ENCODE data around the gene ACTL7A.

DNA sequence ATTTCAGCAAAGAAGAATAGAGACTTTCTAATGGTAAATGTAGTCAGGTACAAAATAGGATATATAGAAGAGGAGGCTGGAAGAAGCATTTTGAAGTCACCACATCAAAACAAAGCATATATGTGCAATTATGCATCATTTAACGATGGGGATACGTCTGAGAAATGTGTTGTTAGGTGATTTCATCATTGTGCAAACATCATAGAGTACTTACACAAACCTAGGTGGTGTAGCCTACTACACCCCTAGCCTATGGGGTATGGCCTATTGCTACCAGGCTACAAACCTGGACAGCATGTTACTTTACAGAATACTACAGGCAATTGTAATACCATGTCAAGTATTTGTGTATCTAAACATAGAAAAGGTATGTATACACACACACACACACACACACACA, 43.4 kb downstream of the ACTL7A start:
- TF ChIP-seq, protein P1, sequence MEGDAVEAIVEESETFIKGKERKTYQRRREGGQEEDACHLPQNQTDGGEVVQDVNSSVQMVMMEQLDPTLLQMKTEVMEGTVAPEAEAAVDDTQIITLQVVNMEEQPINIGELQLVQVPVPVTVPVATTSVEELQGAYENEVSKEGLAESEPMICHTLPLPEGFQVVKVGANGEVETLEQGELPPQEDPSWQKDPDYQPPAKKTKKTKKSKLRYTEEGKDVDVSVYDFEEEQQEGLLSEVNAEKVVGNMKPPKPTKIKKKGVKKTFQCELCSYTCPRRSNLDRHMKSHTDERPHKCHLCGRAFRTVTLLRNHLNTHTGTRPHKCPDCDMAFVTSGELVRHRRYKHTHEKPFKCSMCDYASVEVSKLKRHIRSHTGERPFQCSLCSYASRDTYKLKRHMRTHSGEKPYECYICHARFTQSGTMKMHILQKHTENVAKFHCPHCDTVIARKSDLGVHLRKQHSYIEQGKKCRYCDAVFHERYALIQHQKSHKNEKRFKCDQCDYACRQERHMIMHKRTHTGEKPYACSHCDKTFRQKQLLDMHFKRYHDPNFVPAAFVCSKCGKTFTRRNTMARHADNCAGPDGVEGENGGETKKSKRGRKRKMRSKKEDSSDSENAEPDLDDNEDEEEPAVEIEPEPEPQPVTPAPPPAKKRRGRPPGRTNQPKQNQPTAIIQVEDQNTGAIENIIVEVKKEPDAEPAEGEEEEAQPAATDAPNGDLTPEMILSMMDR (IDR thresholded peaks at IDR 0.05) = no peak
- TF ChIP-seq POLR2A (IDR thresholded peaks at IDR 0.05) = no peak
